ENCODE data around the gene IQCN.

IQCN gene

GRCh38 chr19:18286973-18287635 lies 12.9 kb upstream of the IQCN start:
- no peak for DNase-seq (ENCODE audit: low read depth)
- TF ChIP-seq CTCF (IDR thresholded peaks at IDR 0.05; ENCODE audit: low read depth, low read length, missing control alignments) = no peak

GRCh38 chr19:18284712-18285360 lies 10.6 kb upstream of the IQCN start:
- no peak for DNase-seq (ENCODE audit: low read depth)
- no peak for TF ChIP-seq CTCF (IDR thresholded peaks at IDR 0.05; ENCODE audit: low read depth, low read length, missing control alignments)
- no peak overlapping the region for H3K4me3 ChIP-seq (ENCODE audit: low read depth, low read length)

More at GRCh38 chr19:18286973-18287635, 12.9 kb upstream of the IQCN start:
- no peak overlapping the region for H3K4me3 ChIP-seq (ENCODE audit: low read depth, low read length)

- TF ChIP-seq CTCF (IDR thresholded peaks at IDR 0.05; ENCODE audit: low read depth, low read length, missing control alignments) = no peak
Measured at GRCh38 chr19:18283338-18283737, 9.1 kb upstream of the IQCN start.

GRCh38 chr19:18282788-18283141 lies 8.5 kb upstream of the IQCN start:
- DNase-seq (ENCODE audit: low read depth) = no peak
- TF ChIP-seq CTCF (IDR thresholded peaks at IDR 0.05; ENCODE audit: low read depth, low read length, missing control alignments) = no peak
- peak overlapping the region; percentile 61; the same call in 1 of the 2 replicates for H3K4me3 ChIP-seq (ENCODE audit: low read depth, low read length)

More at GRCh38 chr19:18283338-18283737, 9.1 kb upstream of the IQCN start:
- no peak for DNase-seq (ENCODE audit: low read depth)
- H3K4me3 ChIP-seq (ENCODE audit: low read depth, low read length) = no peak overlapping the region

GRCh38 chr19:18282021-18282787 lies 8.0 kb upstream of the IQCN start:
- no peak for TF ChIP-seq CTCF (IDR thresholded peaks at IDR 0.05; ENCODE audit: low read depth, low read length, missing control alignments)
- DNase-seq (ENCODE audit: low read depth) = no peak

GRCh38 chr19:18281082-18282020 lies 7.1 kb upstream of the IQCN start, which contains the start of gene JUND:
TSS of gene JUND (minus strand) at chr19:18281622. CDS start at chr19:18281484, 138 bp downstream.
- TF ChIP-seq CTCF (IDR thresholded peaks at IDR 0.05; ENCODE audit: low read depth, low read length, missing control alignments) = peak; percentile 11

More at GRCh38 chr19:18282021-18282787, 8.0 kb upstream of the IQCN start:
- peak overlapping the region; percentile 61 for H3K4me3 ChIP-seq (ENCODE audit: low read depth, low read length)

More at GRCh38 chr19:18281082-18282020, 7.1 kb upstream of the IQCN start, which contains the start of gene JUND:
- H3K4me3 ChIP-seq (ENCODE audit: low read depth, low read length) = peak within 1 kb of the TSS; percentile 95
- peak; percentile 88 for DNase-seq (ENCODE audit: low read depth)
